NCI-H1092 treated with DMSO at 0.1 percent for 48 hours (cell line): ENCODE results near the gene RBM15B.
"Not testable (repeated sequence)": the region's sequence is repeated elsewhere in the genome, so short reads cannot be mapped to it uniquely, and the experiment has no call there.

Experiments used
- DNase-seq: peaks from one replicate; lab custom pipeline; 2025; lab: John Stamatoyannopoulos, UW

Gene RBM15B

DNA sequence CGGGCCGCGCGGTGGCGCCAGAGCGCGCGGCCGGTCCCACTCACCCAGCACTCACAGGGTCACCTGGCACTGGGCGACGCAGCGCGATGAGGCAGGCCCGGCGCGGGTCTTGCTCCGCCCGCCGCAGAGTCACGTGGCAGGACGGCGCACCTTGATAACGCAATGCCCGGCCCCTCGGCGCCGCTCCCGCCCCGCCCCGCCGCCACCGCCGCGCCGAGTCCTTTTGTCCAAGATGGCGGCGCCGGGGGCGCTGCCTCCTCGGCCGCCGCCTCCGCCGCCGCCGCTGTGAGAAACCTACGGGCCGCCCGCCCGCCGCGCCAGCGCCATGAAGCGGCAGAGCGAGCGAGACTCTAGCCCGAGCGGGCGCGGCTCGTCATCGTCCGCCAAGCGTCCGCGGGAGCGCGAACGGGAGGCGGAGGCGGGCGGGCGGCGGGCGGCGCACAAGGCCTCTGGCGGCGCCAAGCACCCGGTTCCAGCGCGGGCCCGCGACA, at the start of gene RBM15B:
RBM15B (plus strand) TSS at position 211 of the 491 bp plus-strand sequence; CDS start at position 326, 115 bp downstream.
- peak; percentile 89 for DNase-seq

GRCh38 chr3:51343918-51344687, 47.0 kb upstream of the RBM15B start:
- no peak for DNase-seq

- DNase-seq: no peak
Observed at GRCh38 chr3:51350751-51351150, 40.3 kb upstream of the RBM15B start.

- no peak for DNase-seq
Observed at GRCh38 chr3:51353131-51353530, 38.0 kb upstream of the RBM15B start.

DNA sequence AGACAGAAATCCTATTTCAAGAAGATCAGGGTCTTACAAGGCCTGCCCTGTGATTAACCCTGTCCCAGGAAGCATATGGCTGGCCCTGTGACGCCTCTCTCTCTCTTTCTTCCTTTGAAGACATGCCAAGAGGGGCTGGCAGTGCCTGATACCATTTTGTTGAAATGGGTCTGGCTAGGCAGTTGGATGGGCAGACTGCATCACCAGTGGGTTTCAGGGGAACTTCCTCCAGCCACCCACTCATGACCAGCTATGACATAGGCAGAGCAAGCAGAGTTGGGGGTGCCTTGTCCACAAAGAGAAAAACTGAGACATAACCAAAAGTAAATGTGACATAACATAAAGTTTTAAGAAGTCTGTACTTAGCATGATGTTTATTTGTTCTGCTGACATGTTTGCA, 37.4 kb upstream of the RBM15B start:
- DNase-seq: no peak

DNA sequence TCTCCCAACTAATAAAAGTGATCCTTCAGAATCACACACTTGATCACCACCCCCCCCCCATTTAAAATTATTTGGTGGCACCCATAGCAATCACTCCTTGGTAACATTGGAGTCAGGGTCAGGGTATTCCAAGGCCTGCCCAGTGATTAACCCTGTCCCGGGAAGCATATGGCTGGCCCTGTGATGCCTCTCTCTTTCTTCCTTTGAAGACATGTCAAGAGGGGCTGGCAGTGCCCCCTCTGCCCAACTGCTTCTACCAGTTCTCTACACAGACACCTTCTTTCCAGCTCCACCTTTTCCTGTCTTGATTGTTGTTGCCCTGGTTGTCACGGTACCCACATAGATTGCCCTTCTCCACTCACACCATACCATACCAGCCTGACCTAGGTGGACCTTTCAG, 36.9 kb upstream of the RBM15B start:
- DNase-seq: no peak

DNA sequence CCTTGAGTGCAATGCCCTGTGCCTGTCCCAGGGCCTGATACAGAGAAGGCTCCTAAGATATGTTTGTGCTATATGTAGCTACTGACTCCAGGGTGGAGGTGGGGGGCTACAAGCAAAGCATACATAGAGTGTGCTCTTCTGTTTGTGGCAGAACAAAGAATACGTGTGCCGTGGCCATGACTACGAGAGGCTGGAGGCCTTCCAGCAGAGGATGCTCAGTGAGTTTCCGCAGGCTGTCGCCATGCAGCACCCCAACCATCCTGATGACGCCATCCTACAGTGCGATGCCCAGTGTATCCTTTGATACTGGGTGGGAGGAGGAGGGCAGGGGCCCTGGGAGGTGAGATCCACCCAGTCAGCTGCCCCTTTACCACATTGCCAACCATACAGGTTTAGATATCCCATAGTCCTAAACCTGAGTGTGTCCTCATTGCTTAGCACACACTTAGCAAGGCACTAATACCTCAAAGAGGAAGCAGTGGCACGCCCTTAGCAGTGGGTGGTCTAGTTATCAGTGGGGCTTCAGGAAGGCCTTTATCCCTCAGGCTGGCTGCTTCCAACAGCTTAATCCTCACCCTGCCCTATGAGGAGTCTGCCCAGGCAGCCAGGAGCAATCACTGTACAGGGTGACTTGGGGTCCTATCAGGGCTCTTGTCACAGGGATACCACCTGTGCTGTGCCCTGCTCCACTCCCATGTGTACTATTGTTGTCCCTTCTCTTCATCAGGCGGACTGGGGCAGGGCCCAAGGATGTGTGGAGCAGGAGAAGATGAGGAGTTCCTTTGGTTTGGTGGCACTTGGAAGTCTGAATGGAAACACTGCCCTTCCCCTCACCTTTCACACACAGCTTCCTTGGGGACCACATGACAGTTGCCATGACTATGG, 36.1 kb upstream of the RBM15B start:
- no peak for DNase-seq

- no peak for DNase-seq
Observed at GRCh38 chr3:51355891-51356578, 35.0 kb upstream of the RBM15B start.

DNA sequence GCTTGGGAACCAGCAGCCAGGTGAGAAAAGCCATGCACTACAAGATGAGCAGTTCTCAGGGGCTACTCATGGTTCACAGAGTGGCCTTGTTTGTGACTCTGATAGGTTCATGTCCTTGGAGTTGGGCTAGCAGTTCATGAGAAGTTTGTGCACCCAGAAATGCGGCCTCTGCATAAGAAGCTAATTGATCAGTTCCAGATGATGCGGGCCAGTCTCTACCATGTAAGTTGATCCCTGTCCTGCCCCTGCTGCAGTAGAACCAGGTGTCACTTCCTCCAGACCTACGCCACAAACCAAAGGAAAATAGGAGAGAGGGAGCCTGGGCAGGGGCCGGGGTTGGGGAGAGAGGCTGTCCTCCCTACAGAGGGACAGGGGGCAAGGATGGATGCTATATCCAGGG, 33.2 kb upstream of the RBM15B start:
- no peak for DNase-seq

- no peak for DNase-seq
Observed at GRCh38 chr3:51358981-51359380, 32.1 kb upstream of the RBM15B start.

- DNase-seq: no peak
Observed at GRCh38 chr3:51360806-51361205, 30.3 kb upstream of the RBM15B start.

DNA sequence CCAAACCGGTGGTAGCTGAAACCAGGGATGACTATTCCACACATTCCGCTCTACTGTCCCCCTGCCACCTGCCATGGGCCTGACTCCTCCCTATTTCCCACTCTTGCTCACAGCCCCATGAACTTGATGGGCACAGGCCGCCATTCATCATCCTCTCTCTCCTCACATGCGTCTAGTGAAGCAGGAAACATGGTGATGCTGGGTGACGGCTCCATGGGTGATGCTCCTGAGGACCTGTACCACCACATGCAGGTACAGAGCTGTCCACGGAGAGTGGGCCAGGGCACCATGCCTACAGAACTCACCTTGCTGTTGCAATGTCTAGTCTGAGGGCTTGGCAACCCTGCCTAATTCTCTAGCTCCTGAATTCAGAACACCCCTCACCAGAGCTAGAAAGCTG, 29.3 kb upstream of the RBM15B start:
- DNase-seq: no peak

DNA sequence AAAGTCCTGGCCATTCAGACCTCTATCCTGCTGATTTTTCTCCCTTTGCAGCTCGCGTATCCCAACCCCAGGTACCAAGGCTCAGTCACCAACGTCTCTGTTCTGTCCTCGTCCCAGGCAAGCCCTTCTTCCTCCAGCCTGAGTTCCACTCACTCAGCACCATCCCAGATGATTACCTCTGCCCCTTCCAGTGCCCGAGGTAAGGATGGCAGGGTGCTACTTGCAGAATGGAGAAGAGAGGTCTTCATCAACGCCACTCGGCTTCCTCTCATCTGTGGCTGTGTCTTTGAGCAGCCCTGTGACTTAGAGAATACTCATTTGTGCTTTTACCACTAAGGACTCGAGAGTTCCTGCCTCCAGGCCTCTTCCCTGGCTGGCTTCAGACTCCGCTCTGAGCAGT, 28.6 kb upstream of the RBM15B start:
- DNase-seq: no peak

DNA sequence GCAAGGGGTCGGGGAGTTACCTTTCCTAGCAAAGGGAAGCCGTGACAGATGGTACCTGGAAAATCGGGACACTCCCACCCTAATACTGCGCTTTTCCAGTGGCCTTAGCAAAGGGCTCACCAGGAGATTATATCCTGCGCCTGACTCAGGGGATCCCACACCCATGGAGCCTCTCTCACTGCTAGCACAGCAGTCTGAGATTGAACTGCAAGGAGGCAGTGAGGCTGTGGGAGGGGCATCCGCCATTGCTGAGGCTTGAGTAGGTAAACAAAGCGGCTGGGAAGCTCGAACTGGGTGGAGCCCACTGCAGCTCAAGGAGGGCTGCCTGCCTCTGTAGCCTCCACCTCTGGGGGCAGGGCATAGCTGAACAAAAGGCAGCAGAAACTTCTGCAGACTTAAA, 22.8 kb upstream of the RBM15B start:
- DNase-seq: not testable (repeated sequence)

DNA sequence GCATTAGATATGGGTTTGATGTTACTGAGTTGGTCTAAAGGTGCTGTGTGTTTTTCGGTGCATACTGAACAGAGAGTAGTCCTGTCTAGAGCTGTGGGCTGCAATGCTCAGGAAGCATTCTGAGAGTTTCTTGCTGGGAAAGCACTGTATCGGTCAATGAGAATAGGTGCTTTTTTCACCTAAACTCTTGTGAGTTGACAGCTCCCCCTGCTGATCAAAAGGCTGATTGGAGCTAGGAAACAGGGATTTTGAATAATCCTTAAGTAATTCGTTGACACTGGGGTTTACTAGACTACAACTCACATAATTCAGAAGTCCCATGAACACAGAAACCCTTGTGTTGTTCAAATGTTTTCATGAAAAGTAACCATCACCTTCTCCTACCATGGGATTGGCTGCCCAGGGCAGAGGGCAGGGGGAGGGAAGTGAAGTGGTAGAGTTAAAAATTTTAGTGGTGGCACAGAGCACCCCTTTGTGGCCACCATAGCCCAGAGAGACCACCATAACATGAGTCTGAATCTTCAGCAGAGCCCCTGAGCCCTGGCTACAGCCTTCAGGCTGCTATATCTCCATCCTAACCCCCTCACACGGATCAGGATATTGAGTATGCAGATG, 19.0 kb upstream of the RBM15B start:
- DNase-seq: peak; percentile 16

- no peak for DNase-seq
Observed at GRCh38 chr3:51373658-51374421, 17.2 kb upstream of the RBM15B start.

GRCh38 chr3:51374456-51374855, 16.6 kb upstream of the RBM15B start:
- no peak for DNase-seq

DNA sequence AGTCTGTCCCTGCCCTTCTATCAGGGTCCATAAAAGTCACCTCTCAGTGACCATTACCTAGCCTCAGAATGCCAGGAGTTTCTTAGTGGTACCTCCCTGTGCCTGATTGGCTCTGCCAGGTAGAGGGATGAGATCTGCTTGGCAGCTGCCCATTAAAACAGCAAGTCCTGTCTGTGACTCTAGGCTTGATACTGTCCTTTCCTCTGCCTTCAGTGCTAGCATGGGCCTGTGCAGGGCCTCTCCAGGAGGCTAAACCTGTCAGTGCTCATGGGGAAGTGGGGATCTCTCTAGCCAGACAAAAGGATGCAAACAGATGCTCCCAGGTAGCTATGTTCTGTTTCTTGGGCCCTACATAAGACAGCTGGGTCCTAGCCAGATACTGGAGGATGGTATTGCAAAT, 15.9 kb upstream of the RBM15B start:
- DNase-seq: no peak

DNA sequence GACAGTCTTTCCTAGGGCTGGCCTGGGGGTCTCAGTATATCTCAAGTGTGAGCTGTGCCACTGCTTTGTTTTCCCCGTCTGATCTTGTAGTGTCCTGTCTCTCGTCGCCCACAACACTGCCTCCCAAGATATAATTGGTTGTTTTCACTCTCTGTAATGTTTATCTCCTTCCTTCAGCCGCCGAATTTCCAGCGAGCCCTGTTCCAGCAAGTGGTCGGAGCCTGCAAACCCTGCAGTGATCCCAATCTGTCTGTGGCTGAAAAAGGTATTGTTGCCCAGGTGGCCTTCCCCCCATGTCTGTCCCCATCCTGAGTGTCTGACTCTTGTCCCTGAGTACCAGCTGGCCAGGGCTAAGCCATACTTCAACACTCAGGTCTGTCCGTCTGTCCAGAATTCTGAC, 15.5 kb upstream of the RBM15B start:
- no peak for DNase-seq

- DNase-seq: no peak
Observed at GRCh38 chr3:51378065-51378464, 13.0 kb upstream of the RBM15B start.

GRCh38 chr3:51378726-51379125, 12.4 kb upstream of the RBM15B start:
- no peak for DNase-seq
